GM11168 (cell line): Measurements from ENCODE around the gene ETFBKMT.
"Not testable (repeated sequence)": the region's sequence is repeated elsewhere in the genome, so short reads cannot be mapped to it uniquely, and the experiment has no call there.

Experiments used
- in situ Hi-C: fragments of 300-500 bp; cut with MboI; formaldehyde crosslinking; loops from one replicate; pipeline ENCODE4 v1.12.0; 2022; ENCODE audit warnings: low sequenced_read_pairs; ENCODE audit not compliant: unreplicated experiment

Gene ETFBKMT

DNA sequence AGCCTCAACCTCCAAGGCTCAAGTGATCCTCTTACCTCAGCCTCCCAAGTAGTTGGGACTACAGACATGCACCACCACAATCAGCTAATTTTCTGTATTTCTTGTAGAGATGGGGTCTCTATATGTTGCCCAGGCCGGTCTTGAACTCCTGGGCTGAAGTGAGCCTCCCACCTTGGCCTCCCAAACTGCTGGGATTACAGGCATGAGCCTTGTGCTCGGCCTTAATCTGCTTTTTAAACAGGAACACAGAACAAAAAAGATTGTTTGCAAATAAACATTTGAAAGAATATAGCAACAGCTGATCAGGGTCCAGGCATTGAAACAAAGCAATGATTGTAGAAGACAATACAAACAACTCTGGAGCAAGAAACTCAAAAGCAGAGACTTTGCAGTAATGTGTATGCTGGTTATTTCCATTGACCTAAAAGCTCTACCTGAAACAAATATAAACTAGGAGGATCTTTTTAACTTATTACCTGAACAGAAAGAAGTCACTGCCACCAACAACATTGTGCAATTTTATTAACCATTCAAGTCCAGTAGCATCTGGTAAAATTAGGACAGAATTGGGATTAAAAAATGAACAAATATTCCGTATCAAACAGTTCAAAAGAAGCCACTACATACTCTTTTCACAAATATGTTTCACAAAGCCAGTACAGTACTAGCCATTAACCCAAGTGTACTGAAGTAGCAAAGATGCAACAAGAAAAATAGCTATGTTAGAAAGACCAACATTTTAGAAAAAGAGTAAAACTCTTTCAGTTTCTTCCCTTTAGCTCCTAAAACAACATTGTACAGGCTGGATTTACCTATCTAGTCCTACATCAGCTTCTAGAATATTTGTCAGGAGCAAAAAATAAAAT, 55.2 kb downstream of the ETFBKMT start:
- in situ Hi-C loops: no loop called here

DNA sequence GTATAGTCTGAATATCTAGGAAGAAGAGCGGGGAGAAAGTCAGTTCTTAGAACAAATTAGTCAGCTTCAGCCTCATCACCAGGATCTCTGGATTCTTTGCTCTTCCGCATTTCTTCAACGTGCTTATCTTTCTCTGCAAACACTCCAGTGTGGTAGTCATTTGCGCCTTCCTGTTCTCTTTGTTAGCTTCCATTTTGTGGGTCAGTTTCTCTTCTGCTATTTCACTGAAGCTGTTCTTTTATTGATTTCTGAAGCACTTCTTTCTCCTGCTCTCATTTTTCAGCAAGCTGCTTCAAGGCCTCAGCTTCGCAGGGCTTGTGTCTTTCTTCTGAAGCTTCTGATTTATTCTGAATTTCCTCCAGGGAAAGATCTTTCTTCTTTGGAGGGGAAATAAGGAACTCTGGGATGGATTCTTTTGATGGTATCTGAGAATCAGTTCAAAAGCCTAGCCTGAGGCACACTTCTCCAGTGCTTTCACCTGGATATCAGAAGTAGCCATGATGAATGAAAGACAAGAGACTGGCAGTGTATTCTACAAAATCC, 55.9 kb downstream of the ETFBKMT start:
- in situ Hi-C loops: no loop called here

GRCh38 chr12:31716998-31717397, 57.5 kb downstream of the ETFBKMT start:
- in situ Hi-C loops: not testable (repeated sequence)

DNA sequence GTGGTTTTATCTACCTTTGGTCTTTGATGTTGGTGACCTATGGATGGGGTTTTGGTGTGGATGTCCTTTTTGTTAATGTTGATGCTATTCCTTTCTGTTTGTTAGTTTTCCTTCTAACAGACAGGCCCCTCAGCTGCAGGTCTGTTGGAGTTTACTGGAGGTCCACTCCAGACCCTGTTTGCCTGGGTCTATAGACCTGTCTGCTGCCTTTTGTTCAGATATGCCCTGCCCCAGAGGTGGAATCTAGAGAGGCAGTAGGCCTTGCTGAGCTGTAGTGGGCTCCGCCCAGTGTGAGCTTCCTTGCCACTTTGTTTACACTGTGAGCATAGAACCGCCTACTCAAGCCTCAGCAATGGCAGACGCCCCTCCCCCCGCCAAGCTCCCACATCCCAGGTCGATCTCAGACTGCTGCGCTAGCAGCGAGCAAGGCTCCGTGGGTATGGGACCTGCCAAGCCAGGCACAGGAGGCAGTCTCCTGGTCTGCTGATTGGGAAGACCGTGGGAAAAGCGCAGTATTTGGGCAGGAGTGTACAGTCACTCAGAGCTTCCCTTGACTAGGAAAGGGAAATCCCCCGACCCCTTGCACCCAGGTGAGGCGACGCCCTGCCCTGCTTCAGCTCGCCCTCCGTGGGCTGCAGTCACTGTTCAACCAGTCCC, 59.2 kb downstream of the ETFBKMT start:
- in situ Hi-C loops: not testable (repeated sequence)

DNA sequence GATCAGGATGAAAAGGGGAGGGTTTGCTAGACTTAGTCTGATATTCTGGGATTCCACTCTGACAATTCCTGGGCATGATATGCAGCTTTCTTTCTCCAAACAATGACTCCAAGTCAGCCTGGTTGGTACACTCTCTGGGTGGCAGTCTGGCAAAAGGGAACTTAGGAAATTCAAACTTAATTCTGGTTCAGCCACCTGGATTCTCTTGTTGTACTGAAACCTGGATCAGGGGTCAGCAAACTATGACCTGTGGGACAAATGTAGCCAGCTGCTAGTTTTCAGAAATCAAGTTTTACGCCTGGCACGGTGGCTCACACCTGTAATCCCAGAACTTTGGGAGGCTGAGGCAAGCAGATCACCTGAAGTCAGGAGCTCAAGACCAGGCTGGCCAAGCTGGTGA, 63.1 kb downstream of the ETFBKMT start:
- in situ Hi-C loops: no loop called here
